ENCODE measurements around the gene TSHZ2. TPM values are rescaled to one million over a fixed set of nuclear protein-coding genes. Genes with fewer than 3 reads are reported as not detected.

Gene TSHZ2
- total RNA-seq, 6 experiments from 2014 or later: 14.2 to 28.1 (median 21.0) TPM

DNA sequence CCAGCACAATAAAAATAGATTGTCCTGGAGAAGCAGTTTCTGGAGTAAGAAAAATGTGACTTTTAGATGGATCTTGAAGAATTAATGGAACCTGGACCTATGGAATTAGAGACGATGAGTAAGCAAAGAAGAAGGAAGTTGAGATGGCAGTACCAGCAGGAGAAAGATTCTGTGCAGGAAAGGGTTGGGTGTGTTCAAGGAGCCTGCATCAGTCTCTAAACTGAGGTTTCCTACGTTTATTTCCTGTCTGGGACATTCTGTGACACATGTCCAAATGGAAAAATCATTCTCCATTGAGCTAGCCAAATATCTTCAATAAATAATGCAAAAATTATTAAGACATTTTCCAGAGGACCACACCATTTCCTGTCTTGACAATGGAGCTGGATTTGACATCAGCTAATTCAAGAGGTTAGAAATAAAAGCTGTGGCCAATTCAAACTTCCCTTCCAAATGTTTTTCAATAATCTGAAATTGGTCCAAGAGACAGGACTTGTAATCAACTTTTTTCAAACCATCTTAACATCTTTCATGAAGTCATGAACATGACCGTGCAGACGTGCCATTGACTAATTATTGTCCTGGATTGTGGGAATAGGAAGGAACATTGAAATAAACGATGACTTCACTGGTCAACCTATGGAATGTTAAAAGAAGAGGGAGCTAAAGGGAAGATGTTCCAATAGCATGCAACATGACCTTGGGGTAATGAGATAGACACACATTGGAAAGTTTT is 423.2 kb downstream of the TSHZ2 start:
- WGBS (ENCODE audit: insufficient coverage, low coverage, low lambda C conversion rate, missing lambda C conversion rate): 55% methylated on average over 5 of the region's 5 CpGs

DNA sequence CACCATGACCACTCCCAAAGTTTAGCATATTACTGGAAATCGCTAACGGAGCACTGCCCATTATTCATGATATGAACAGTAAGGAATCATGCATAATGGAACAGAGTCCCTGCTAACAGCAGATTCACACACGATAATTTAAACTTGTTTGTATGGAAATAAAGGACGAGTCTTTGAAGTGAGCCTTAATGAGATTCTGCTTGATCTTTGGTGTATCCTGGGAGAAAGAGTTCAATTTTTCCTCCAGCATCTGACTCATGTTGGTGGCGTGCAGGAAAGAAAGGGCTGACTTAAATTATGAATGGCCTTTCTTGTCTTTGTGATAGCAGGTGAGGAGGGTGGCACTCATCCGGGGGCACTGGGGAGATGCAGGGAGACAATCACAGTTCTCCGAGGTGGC is 426.9 kb downstream of the TSHZ2 start:
- no peaks in the 10 kb centered on the region for H3K36me3 ChIP-seq
- 88% methylated on average over 7 of the region's 7 CpGs for WGBS (ENCODE audit: insufficient coverage, low coverage, low lambda C conversion rate, missing lambda C conversion rate)
- H3K27me3 ChIP-seq: no peaks in the 10 kb centered on the region
- no peak for TF ChIP-seq POLR2A (IDR thresholded peaks at IDR 0.05)
- TF ChIP-seq, protein P1, sequence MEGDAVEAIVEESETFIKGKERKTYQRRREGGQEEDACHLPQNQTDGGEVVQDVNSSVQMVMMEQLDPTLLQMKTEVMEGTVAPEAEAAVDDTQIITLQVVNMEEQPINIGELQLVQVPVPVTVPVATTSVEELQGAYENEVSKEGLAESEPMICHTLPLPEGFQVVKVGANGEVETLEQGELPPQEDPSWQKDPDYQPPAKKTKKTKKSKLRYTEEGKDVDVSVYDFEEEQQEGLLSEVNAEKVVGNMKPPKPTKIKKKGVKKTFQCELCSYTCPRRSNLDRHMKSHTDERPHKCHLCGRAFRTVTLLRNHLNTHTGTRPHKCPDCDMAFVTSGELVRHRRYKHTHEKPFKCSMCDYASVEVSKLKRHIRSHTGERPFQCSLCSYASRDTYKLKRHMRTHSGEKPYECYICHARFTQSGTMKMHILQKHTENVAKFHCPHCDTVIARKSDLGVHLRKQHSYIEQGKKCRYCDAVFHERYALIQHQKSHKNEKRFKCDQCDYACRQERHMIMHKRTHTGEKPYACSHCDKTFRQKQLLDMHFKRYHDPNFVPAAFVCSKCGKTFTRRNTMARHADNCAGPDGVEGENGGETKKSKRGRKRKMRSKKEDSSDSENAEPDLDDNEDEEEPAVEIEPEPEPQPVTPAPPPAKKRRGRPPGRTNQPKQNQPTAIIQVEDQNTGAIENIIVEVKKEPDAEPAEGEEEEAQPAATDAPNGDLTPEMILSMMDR (IDR thresholded peaks at IDR 0.05): no peak
- DNase-seq (no peak), ATAC-seq (no peak)
- H3K9me3 ChIP-seq: no peaks in the 10 kb centered on the region
- no peak overlapping the region for H3K27ac ChIP-seq
- peaks cover 0 to 8% (median 0%) of the 10 kb centered on the region in 4 donors for H3K4me1 ChIP-seq
- H3K4me3 ChIP-seq: no peak overlapping the region
- intact Hi-C loops (cut with DNase I): no loop called here

More for the DNA sequence above, 423.2 kb downstream of the TSHZ2 start:
- Histone ChIP-seq H3K27me3 (no peaks in the 10 kb centered on the region), H3K36me3 (no peaks in the 10 kb centered on the region), H3K27ac (no peak overlapping the region), H3K9me3 (no peaks in the 10 kb centered on the region), H3K4me3 (no peak overlapping the region), H3K4me1 (peaks cover 0 to 12% (median 0%) of the 10 kb centered on the region in 4 donors)
- ATAC-seq: no peak
- intact Hi-C loops (cut with DNase I): no loop called here
- no peak for DNase-seq
- TF ChIP-seq, protein P1 (IDR thresholded peaks at IDR 0.05): no peak
- no peak for TF ChIP-seq POLR2A (IDR thresholded peaks at IDR 0.05)

DNA sequence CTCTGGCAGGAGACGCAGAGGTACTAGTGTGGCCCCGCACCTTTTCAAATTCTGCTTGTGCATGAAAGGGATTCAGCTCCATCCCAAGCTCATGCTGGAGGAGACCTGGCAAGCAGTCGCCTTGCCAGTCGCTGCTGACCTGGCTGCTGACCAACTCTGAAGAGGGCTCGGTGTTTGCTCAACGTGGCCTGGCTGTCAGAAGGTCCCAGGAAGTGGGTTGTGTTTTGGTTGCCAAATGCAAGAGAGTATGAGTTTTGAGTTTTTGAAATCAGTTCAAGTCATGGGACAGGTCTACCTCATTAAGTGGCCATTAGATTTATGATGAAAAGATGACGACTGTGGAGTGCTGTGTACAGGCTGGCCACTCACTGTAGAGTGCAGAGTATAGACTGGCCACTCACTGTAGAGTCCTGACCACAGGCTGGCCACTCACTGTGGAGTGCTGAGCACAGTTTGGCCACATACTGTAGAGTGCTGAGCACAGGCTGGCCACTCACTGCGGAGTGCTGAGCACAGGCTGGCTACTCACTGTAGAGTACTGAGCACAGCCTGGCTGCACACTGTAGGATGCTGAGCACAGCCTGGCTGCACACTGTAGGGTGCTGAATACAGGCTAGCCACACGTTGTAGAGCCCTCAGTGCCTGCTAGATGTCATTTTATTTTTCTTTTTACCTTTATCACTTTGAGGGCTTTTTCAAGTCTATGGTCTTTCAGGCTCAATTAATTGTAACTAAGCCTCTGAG is 427.6 kb downstream of the TSHZ2 start:
- ATAC-seq (peak; percentile 71 to 88 (median 74)), DNase-seq (peak; percentile 59 to 73 (median 65))
- no peak for TF ChIP-seq POLR2A (IDR thresholded peaks at IDR 0.05)
- TF ChIP-seq, protein P1 (IDR thresholded peaks at IDR 0.05): no peak
- intact Hi-C loops (cut with DNase I): no loop called here
- WGBS (ENCODE audit: insufficient coverage, low coverage, low lambda C conversion rate, missing lambda C conversion rate): 48% methylated on average over 6 of the region's 9 CpGs
- Histone ChIP-seq H3K27me3 (no peaks in the 10 kb centered on the region), H3K4me3 (no peak overlapping the region), H3K9me3 (no peaks in the 10 kb centered on the region), H3K36me3 (no peaks in the 10 kb centered on the region), H3K27ac (no peak overlapping the region), H3K4me1 (peaks cover 0 to 3% (median 0%) of the 10 kb centered on the region in 4 donors)

DNA sequence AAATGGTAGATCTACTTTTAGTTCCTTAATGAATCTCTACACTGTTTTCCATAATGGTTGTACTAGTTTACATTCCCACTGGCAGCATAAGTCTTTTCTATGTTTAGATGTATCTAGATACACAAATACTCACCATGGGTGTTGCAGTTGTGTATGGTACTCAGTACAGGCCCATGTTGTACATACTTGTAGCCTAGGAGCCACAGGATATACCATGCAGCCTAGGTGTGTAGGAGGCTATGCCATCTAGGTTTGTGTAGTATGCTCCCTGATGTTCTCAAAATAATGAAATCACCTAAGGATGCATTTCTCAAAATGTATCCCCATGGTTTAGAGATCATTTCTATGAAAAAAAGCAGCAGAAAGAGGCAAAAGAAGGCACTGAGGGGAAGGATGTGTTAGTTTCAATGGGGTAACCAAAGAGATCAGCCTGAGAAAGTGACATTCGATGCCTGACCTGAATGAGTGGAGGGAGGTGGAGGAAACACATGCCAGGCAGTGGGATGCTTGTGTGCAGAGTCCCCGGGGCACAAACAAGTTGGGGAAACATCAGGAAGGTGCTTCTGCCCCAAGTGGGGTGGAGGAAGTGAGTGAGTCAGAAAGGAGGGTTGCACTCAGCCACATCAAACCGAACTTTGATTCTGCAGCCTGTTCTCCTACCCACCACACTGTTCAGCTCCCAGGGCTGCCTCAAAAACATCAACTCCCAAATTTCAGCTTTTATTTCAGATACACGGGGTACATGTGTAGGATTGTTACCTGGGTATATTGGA is 430.3 kb downstream of the TSHZ2 start:
- Histone ChIP-seq H3K27me3 (no peaks in the 10 kb centered on the region), H3K4me3 (no peak overlapping the region), H3K36me3 (no peaks in the 10 kb centered on the region), H3K27ac (no peak overlapping the region), H3K9me3 (no peaks in the 10 kb centered on the region), H3K4me1 (no peaks in the 10 kb centered on the region)
- DNase-seq: no peak
- ATAC-seq: no peak
- WGBS (ENCODE audit: insufficient coverage, low coverage, low lambda C conversion rate, missing lambda C conversion rate): 58% methylated on average over 4 of the region's 4 CpGs
- intact Hi-C loops (cut with DNase I): no loop called here
- TF ChIP-seq, protein P1 (IDR thresholded peaks at IDR 0.05): no peak
- TF ChIP-seq POLR2A (IDR thresholded peaks at IDR 0.05): no peak
